ENCODE measurements around the gene CGRRF1.

CGRRF1 gene

GRCh38 chr14:54537651-54538050, 27.9 kb downstream of the CGRRF1 start:
- Histone ChIP-seq H2BK15ac (ENCODE audit: low read depth, poor library complexity, severe bottlenecking) (no peak overlapping the region), H4K8ac (ENCODE audit: low read length) (no peak overlapping the region), H2BK120ac (ENCODE audit: low read depth, low read length) (no peak overlapping the region), H3K23ac (ENCODE audit: low read length in 2 of 2) (no peak overlapping the region), H2BK12ac (ENCODE audit: low read length in 2 of 2) (no peak overlapping the region), H3K4me2 (ENCODE audit: low read length, poor library complexity, severe bottlenecking) (no peak overlapping the region), H4K91ac (ENCODE audit: low read length) (no peak overlapping the region), H3K9ac (ENCODE audit: low read length) (no peak overlapping the region), H3K27ac (ENCODE audit: low read length, poor library complexity, severe bottlenecking) (no peak overlapping the region), H3K4ac (ENCODE audit: low read depth in 1 of 2, low read length in 2 of 2) (no peak overlapping the region), H3K27me3 (ENCODE audit: control insufficient read depth in 1 of 2, insufficient read depth in 1 of 2, low read length in 2 of 2) (no peaks in the 10 kb centered on the region), H2AFZ (ENCODE audit: low read depth, low read length) (no peak overlapping the region), H2AK5ac (ENCODE audit: low read length, severe bottlenecking) (no peak overlapping the region), H3K18ac (ENCODE audit: low read depth in 1 of 2, low read length in 2 of 2) (no peak overlapping the region), H3K9me3 (ENCODE audit: control insufficient read depth, low read length) (no peaks in the 10 kb centered on the region), H3K79me1 (replicated peaks; ENCODE audit: low read length, poor library complexity, severe bottlenecking) (peaks cover 6% of the 10 kb centered on the region), H2BK5ac (ENCODE audit: low read depth, low read length, poor library complexity, severe bottlenecking) (no peak overlapping the region), H3K36me3 (ENCODE audit: control insufficient read depth in 1 of 2, insufficient read depth in 2 of 2, low read depth in 1 of 2, low read length in 2 of 2) (peaks cover 0 to 40% of the 10 kb centered on the region in 2 experiments), H3K14ac (ENCODE audit: low read length in 2 of 2) (no peak overlapping the region), H3K4me3 (ENCODE audit: insufficient read depth in 1 of 2, low read depth in 1 of 2, low read length in 2 of 2) (no peak overlapping the region), H3K4me1 (ENCODE audit: control insufficient read depth, insufficient read depth, low read depth, low read length) (no peaks in the 10 kb centered on the region)
- DNase-seq = no peak
- WGBS = no CpG with 5 or more reads among the region's 2 CpGs

DNA sequence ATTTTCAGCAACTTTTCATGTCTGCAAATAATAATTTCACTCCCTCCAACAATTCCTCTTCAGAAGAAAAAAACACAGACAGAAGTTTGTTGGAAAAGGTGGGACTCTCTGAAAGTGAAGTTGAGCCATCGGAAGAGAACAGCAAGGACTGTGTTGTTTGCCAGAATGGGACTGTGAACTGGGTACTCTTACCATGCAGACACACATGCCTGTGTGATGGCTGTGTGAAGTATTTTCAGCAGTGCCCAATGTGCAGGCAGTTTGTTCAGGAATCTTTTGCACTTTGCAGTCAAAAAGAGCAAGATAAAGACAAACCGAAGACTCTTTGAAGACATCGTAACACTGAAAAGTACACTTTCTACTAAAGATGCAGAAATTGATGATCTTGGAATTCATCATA, 28.3 kb downstream of the CGRRF1 start:
- no peak for DNase-seq
- H4K8ac ChIP-seq (ENCODE audit: low read length) = no peak overlapping the region
- H2BK5ac ChIP-seq (ENCODE audit: low read depth, low read length, poor library complexity, severe bottlenecking) = no peak overlapping the region
- H2BK12ac ChIP-seq (ENCODE audit: low read length in 2 of 2) = no peak overlapping the region
- H3K27me3 ChIP-seq (ENCODE audit: control insufficient read depth in 1 of 2, insufficient read depth in 1 of 2, low read length in 2 of 2) = no peaks in the 10 kb centered on the region
- H3K79me1 ChIP-seq (replicated peaks; ENCODE audit: low read length, poor library complexity, severe bottlenecking) = peaks cover 4% of the 10 kb centered on the region
- no peak overlapping the region for H3K9ac ChIP-seq (ENCODE audit: low read length)
- H3K9me3 ChIP-seq (ENCODE audit: control insufficient read depth, low read length) = no peaks in the 10 kb centered on the region
- no peak overlapping the region for H4K91ac ChIP-seq (ENCODE audit: low read length)
- H3K18ac ChIP-seq (ENCODE audit: low read depth in 1 of 2, low read length in 2 of 2) = no peak overlapping the region
- no peak overlapping the region for H3K14ac ChIP-seq (ENCODE audit: low read length in 2 of 2)
- no peak overlapping the region for H2AK5ac ChIP-seq (ENCODE audit: low read length, severe bottlenecking)
- H3K4ac ChIP-seq (ENCODE audit: low read depth in 1 of 2, low read length in 2 of 2) = no peak overlapping the region
- H3K4me3 ChIP-seq (ENCODE audit: insufficient read depth in 1 of 2, low read depth in 1 of 2, low read length in 2 of 2) = no peak overlapping the region
- no peak overlapping the region for H3K4me2 ChIP-seq (ENCODE audit: low read length, poor library complexity, severe bottlenecking)
- no peak overlapping the region for H3K27ac ChIP-seq (ENCODE audit: low read length, poor library complexity, severe bottlenecking)
- H3K4me1 ChIP-seq (ENCODE audit: control insufficient read depth, insufficient read depth, low read depth, low read length) = no peaks in the 10 kb centered on the region
- no peak overlapping the region for H2BK120ac ChIP-seq (ENCODE audit: low read depth, low read length)
- no peak overlapping the region for H2BK15ac ChIP-seq (ENCODE audit: low read depth, poor library complexity, severe bottlenecking)
- no peak overlapping the region for H2AFZ ChIP-seq (ENCODE audit: low read depth, low read length)
- no peak overlapping the region for H3K23ac ChIP-seq (ENCODE audit: low read length in 2 of 2)
- peaks cover 0 to 40% of the 10 kb centered on the region in 2 experiments for H3K36me3 ChIP-seq (ENCODE audit: control insufficient read depth in 1 of 2, insufficient read depth in 2 of 2, low read depth in 1 of 2, low read length in 2 of 2)
- WGBS = 100% methylated on average over 1 of the region's 3 CpGs

DNA sequence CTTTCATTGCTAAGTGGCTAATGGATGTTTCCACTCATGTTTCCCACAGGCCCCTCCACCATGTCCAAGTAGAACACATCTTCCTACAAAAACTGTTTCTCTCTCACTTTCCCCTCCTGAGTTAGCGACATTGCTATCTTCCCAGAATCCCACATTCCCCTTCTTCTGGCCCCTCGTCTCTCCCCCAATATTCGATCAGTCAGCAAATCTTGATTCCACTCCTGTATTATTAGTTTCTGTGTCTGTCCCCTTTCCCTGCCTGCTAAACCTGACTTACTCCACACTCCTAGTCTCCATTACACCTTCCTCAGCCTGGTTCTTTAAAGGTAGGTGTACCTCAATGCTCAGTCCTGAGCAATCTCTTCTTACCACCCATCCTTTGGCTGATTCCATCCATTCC, 37.9 kb downstream of the CGRRF1 start:
- Histone ChIP-seq H2BK5ac (ENCODE audit: low read depth, low read length, poor library complexity, severe bottlenecking) (no peak overlapping the region), H4K91ac (ENCODE audit: low read length) (no peak overlapping the region)

DNA sequence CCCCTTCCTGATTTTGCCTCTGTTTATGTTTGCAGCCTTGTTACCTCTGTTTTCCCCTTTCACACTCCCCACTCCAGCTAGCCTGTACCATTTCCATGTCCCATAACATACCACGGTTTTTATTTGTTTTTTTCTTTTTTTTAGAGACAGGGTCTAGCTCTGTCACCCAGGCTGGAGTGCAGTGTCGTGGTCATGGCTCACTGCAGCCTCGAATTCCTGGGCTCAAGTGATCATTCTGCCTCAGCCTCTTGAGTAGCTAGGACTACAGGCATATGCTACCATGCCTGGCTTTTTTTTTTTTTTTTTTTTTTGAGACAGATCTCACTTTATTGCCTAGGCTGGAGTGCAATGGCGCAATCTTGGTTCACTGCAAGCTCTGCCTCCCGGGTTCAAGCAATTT, 38.8 kb downstream of the CGRRF1 start:
- Histone ChIP-seq H2AFZ (ENCODE audit: low read depth, low read length) (no peak overlapping the region), H3K27me3 (ENCODE audit: control insufficient read depth in 1 of 2, insufficient read depth in 1 of 2, low read length in 2 of 2) (no peaks in the 10 kb centered on the region), H2BK5ac (ENCODE audit: low read depth, low read length, poor library complexity, severe bottlenecking) (no peak overlapping the region), H3K36me3 (ENCODE audit: control insufficient read depth in 1 of 2, insufficient read depth in 2 of 2, low read depth in 1 of 2, low read length in 2 of 2) (no peaks in the 10 kb centered on the region), H3K23ac (ENCODE audit: low read length in 2 of 2) (no peak overlapping the region), H4K8ac (ENCODE audit: low read length) (no peak overlapping the region), H3K4me3 (ENCODE audit: insufficient read depth in 1 of 2, low read depth in 1 of 2, low read length in 2 of 2) (no peak overlapping the region), H3K4ac (ENCODE audit: low read depth in 1 of 2, low read length in 2 of 2) (no peak overlapping the region), H2BK15ac (ENCODE audit: low read depth, poor library complexity, severe bottlenecking) (no peak overlapping the region), H3K79me1 (replicated peaks; ENCODE audit: low read length, poor library complexity, severe bottlenecking) (no peaks in the 10 kb centered on the region), H3K18ac (ENCODE audit: low read depth in 1 of 2, low read length in 2 of 2) (no peak overlapping the region), H4K91ac (ENCODE audit: low read length) (no peak overlapping the region), H3K9ac (ENCODE audit: low read length) (no peak overlapping the region), H3K27ac (ENCODE audit: low read length, poor library complexity, severe bottlenecking) (no peak overlapping the region), H3K4me2 (ENCODE audit: low read length, poor library complexity, severe bottlenecking) (no peak overlapping the region), H2AK5ac (ENCODE audit: low read length, severe bottlenecking) (no peak overlapping the region), H3K9me3 (ENCODE audit: control insufficient read depth, low read length) (no peaks in the 10 kb centered on the region), H3K14ac (ENCODE audit: low read length in 2 of 2) (no peak overlapping the region), H2BK120ac (ENCODE audit: low read depth, low read length) (no peak overlapping the region), H2BK12ac (ENCODE audit: low read length in 2 of 2) (no peak overlapping the region), H3K4me1 (ENCODE audit: control insufficient read depth, insufficient read depth, low read depth, low read length) (no peaks in the 10 kb centered on the region)
- no peak for DNase-seq
- WGBS = 77% methylated on average over 5 of the region's 5 CpGs

More for the DNA sequence above, 37.9 kb downstream of the CGRRF1 start:
- Histone ChIP-seq H3K14ac (ENCODE audit: low read length in 2 of 2) (no peak overlapping the region), H2AFZ (ENCODE audit: low read depth, low read length) (no peak overlapping the region), H3K4ac (ENCODE audit: low read depth in 1 of 2, low read length in 2 of 2) (no peak overlapping the region), H2BK120ac (ENCODE audit: low read depth, low read length) (no peak overlapping the region), H4K8ac (ENCODE audit: low read length) (no peak overlapping the region), H3K18ac (ENCODE audit: low read depth in 1 of 2, low read length in 2 of 2) (no peak overlapping the region), H3K36me3 (ENCODE audit: control insufficient read depth in 1 of 2, insufficient read depth in 2 of 2, low read depth in 1 of 2, low read length in 2 of 2) (no peaks in the 10 kb centered on the region), H2BK15ac (ENCODE audit: low read depth, poor library complexity, severe bottlenecking) (no peak overlapping the region), H3K27ac (ENCODE audit: low read length, poor library complexity, severe bottlenecking) (no peak overlapping the region), H3K23ac (ENCODE audit: low read length in 2 of 2) (no peak overlapping the region), H2BK12ac (ENCODE audit: low read length in 2 of 2) (no peak overlapping the region), H3K9me3 (ENCODE audit: control insufficient read depth, low read length) (no peaks in the 10 kb centered on the region), H3K79me1 (replicated peaks; ENCODE audit: low read length, poor library complexity, severe bottlenecking) (no peaks in the 10 kb centered on the region), H2AK5ac (ENCODE audit: low read length, severe bottlenecking) (no peak overlapping the region), H3K9ac (ENCODE audit: low read length) (no peak overlapping the region), H3K4me3 (ENCODE audit: insufficient read depth in 1 of 2, low read depth in 1 of 2, low read length in 2 of 2) (no peak overlapping the region), H3K4me1 (ENCODE audit: control insufficient read depth, insufficient read depth, low read depth, low read length) (no peaks in the 10 kb centered on the region), H3K27me3 (ENCODE audit: control insufficient read depth in 1 of 2, insufficient read depth in 1 of 2, low read length in 2 of 2) (no peaks in the 10 kb centered on the region), H3K4me2 (ENCODE audit: low read length, poor library complexity, severe bottlenecking) (no peak overlapping the region)
- DNase-seq = no peak
- WGBS = 85% methylated on average over 3 of the region's 3 CpGs
